PC-3 (cell line): Measurements from ENCODE around the gene KRTAP4-11. TPM values are rescaled to one million over a fixed set of nuclear protein-coding genes. Genes with fewer than 3 reads are reported as not detected.
"Not testable (repeated sequence)": the region's sequence is repeated elsewhere in the genome, so short reads cannot be mapped to it uniquely, and the experiment has no call there.

ENCODE experiments used
- ATAC-seq: fragments of 200-7000 bp; cut with Tn5 transposase; 2 replicates; pipeline ENCODE4 v1.9.1; 2020; ENCODE audit warnings: mild to moderate bottlenecking, moderate library complexity
- BruUV-seq: library from RNA; stranded (reverse); fragments of 400-500 nt; replicated peaks from 2 replicates; lab custom pipeline; 2021; lab: Mats Ljungman, UMichigan
- CTCF ChIA-PET: fragments of 300-600 bp; sonication (Branson Sonifier 250); formaldehyde crosslinking; loops from one replicate; lab custom pipeline; 2022; ENCODE audit warnings: antibody characterized with exemption; lab: Charles Lee
- POLR2A ChIA-PET: fragments of 300-600 bp; sonication (Branson Sonifier 250); formaldehyde crosslinking; loops from one replicate; lab custom pipeline; 2022; ENCODE audit warnings: antibody characterized with exemption; ENCODE audit not compliant: unreplicated experiment; lab: Charles Lee
- DNase-seq: peaks from one replicate; pipeline ENCODE4 v3.0.0-alpha.2; 2015
- H2AFZ ChIP-seq: fragments of 300-600 bp; sonication (generic); 2 replicates; pipeline ENCODE4 v1.6.0; 2016; ENCODE audit warnings: antibody characterized with exemption, low read length
- H3F3A ChIP-seq: fragments of 300-600 bp; sonication (generic); one replicate; pipeline ENCODE4 v1.6.0; 2017; ENCODE audit warnings: antibody characterized with exemption, low read length, control low read depth, mild to moderate bottlenecking; ENCODE audit not compliant: unreplicated experiment
- H3K27ac ChIP-seq: fragments of 300-600 bp; sonication (generic); 2 replicates; pipeline ENCODE4 v1.5.1; 2016; ENCODE audit warnings: mild to moderate bottlenecking, low read length
- H3K27me3 ChIP-seq: fragments of 300-600 bp; sonication (generic); 2 replicates; pipeline ENCODE4 v1.6.1; 2016; ENCODE audit warnings: low read length, mixed read lengths
- H3K36me3 ChIP-seq: fragments of 300-600 bp; sonication (generic); 2 replicates; pipeline ENCODE4 v1.6.1; 2016; ENCODE audit warnings: low read depth, mixed run types, low read length, mixed read lengths
- H3K4me1 ChIP-seq: fragments of 300-600 bp; sonication (generic); 2 replicates; pipeline ENCODE4 v1.5.1; 2016; ENCODE audit warnings: low read length; ENCODE audit not compliant: insufficient read depth
- H3K4me2 ChIP-seq: fragments of 300-600 bp; sonication (generic); 2 replicates; pipeline ENCODE4 v1.6.0; 2016; ENCODE audit warnings: low read length
- H3K4me3 ChIP-seq: fragments of 300-600 bp; sonication (generic); 2 replicates; pipeline ENCODE4 v1.5.1; 2016; ENCODE audit warnings: mild to moderate bottlenecking, low read length, mixed read lengths
- H3K79me2 ChIP-seq: fragments of 300-600 bp; sonication (generic); 2 replicates; pipeline ENCODE4 v1.6.1; 2017; ENCODE audit warnings: low read length, mixed read lengths
- H3K9ac ChIP-seq: fragments of 300-600 bp; sonication (generic); 2 replicates; pipeline ENCODE4 v1.6.0; 2016; ENCODE audit warnings: mild to moderate bottlenecking, low read length
- H3K9me2 ChIP-seq: fragments of 300-600 bp; sonication (generic); replicated peaks from 2 replicates; pipeline ENCODE4 v1.6.1; 2016; ENCODE audit warnings: mixed run types, low read length, mixed read lengths
- H3K9me3 ChIP-seq: fragments of 300-600 bp; sonication (generic); 2 replicates; pipeline ENCODE4 v1.6.1; 2016; ENCODE audit warnings: low read length, mixed read lengths
- H4K20me1 ChIP-seq: fragments of 300-600 bp; sonication (generic); 2 replicates; pipeline ENCODE4 v1.6.1; 2016; ENCODE audit warnings: low read length, mixed read lengths
- CTCF ChIP-seq: fragments of 300-600 bp; sonication (generic); conservative IDR thresholded peaks from 2 replicates; pipeline ENCODE4 v1.5.1; 2017; ENCODE audit warnings: antibody characterized with exemption, low read depth, mild to moderate bottlenecking, low read length
- EZH2 ChIP-seq: fragments of 300-600 bp; sonication (generic); IDR thresholded peaks from one replicate; pipeline ENCODE4 v1.6.1; 2017; ENCODE audit warnings: antibody characterized with exemption, mild to moderate bottlenecking, low read length; ENCODE audit not compliant: unreplicated experiment
- EZH2phosphoT487 ChIP-seq: fragments of 300-600 bp; sonication (generic); IDR thresholded peaks from 2 replicates; pipeline ENCODE4 v1.6.1; 2018; ENCODE audit warnings: mild to moderate bottlenecking, antibody characterized with exemption, low read length, borderline replicate concordance
- intact Hi-C: fragments of 100-400 bp; cut with micrococcal nuclease; formaldehyde crosslinking; loops from 2 replicates; pipeline ENCODE4 v1.9.0; 2023
- total RNA-seq: library from RNA; depleted of rRNA; stranded (reverse); fragments of >200 nt; gene quantifications from 2 replicates; pipeline ENCODE4 v1.2.3, GENCODE V29; 2014

The KRTAP4-11 gene
- total RNA-seq, 1 experiment from 2014 or later: not detected

GRCh38 chr17:41119696-41120690 lies 1.8 kb upstream of the KRTAP4-11 start:
- H3K4me2 ChIP-seq, H4K20me1 ChIP-seq, H3K9me3 ChIP-seq, intact Hi-C loops, H3K36me3 ChIP-seq, BruUV-seq, H3F3A ChIP-seq, H3K4me3 ChIP-seq, H3K9ac ChIP-seq, POLR2A ChIA-PET, H3K9me2 ChIP-seq, H3K79me2 ChIP-seq, H3K27me3 ChIP-seq, CTCF ChIA-PET, H2AFZ ChIP-seq: not testable (repeated sequence)
- ATAC-seq (peak; percentile 81), DNase-seq (peak; percentile 72)
- Histone ChIP-seq H3K4me1 (peaks cover 10% of the 10 kb centered on the region), H3K27ac (peak overlapping the region; percentile 21)

- H4K20me1 ChIP-seq: no peaks in the 10 kb centered on the region
- no peaks in the 10 kb centered on the region for H3K27me3 ChIP-seq
- H3K4me2 ChIP-seq: no peak overlapping the region
- no peak overlapping the region for H3K4me3 ChIP-seq
- no peaks in the 10 kb centered on the region for H3K36me3 ChIP-seq
- peaks cover 10% of the 10 kb centered on the region for H3K4me1 ChIP-seq
- peak overlapping the region; percentile 12; the same call in 1 of the 2 replicates for H3K27ac ChIP-seq
- DNase-seq (peak; percentile 60), ATAC-seq (peak; percentile 79)
- no peaks in the 10 kb centered on the region for H3K9me2 ChIP-seq
- no peak overlapping the region for H3K9ac ChIP-seq
- POLR2A ChIA-PET: no interaction called here
- 0 out of 2 replicates have a peak overlapping the region, but pooled peaks have one; percentile 40 for H2AFZ ChIP-seq
- no TSS peak for BruUV-seq
- H3F3A ChIP-seq: no peaks in the 10 kb centered on the region
- H3K79me2 ChIP-seq: no peaks in the 10 kb centered on the region
- intact Hi-C loops: no loop called here
- no peaks in the 10 kb centered on the region for H3K9me3 ChIP-seq
- no peak for TF ChIP-seq CTCF
- no peak for TF ChIP-seq EZH2phosphoT487
- no peak for TF ChIP-seq EZH2
- CTCF ChIA-PET: no interaction called here
Observed at GRCh38 chr17:41118721-41119120, 548 bp upstream of the KRTAP4-11 start.

- TF ChIP-seq EZH2 (no peak), CTCF (no peak), EZH2phosphoT487 (no peak)
- H3K79me2 ChIP-seq: no peaks in the 10 kb centered on the region
- no peak overlapping the region for H3K4me2 ChIP-seq
- H3K27ac ChIP-seq: no peak overlapping the region
- ChIA-PET POLR2A (no interaction called here), CTCF (no interaction called here)
- DNase-seq (no peak), ATAC-seq (no peak)
- no peak overlapping the region for H3K4me3 ChIP-seq
- H3K36me3 ChIP-seq: peaks cover 7% of the 10 kb centered on the region; the same call in 1 of the 2 replicates
- no peaks in the 10 kb centered on the region for H4K20me1 ChIP-seq
- no peaks in the 10 kb centered on the region for H3K9me2 ChIP-seq
- no peaks in the 10 kb centered on the region for H3F3A ChIP-seq
- H2AFZ ChIP-seq: no peak overlapping the region
- intact Hi-C loops: no loop called here
- no peaks in the 10 kb centered on the region for H3K27me3 ChIP-seq
- H3K9me3 ChIP-seq: peaks cover 4% of the 10 kb centered on the region; the same call in 1 of the 2 replicates
- no TSS peak for BruUV-seq
- peaks cover 10% of the 10 kb centered on the region for H3K4me1 ChIP-seq
- no peak overlapping the region for H3K9ac ChIP-seq
Observed at GRCh38 chr17:41116297-41116696, 1.9 kb downstream of the KRTAP4-11 start.
